ENCODE results near the gene MTM1. TPM values are rescaled to one million over a fixed set of nuclear protein-coding genes. Genes with fewer than 3 reads are reported as not detected.

The MTM1 gene
- total RNA-seq, 1 donor from 2014 or later: 17.3 TPM

GRCh38 chrX:150719621-150720020, 151.2 kb downstream of the MTM1 start:
- DNase-seq: no peak

Other genes starting within 250 kb of the MTM1 start
- gene MAMLD1, start 205.3 kb upstream of the MTM1 start, total RNA-seq: 0.94 TPM
- 29.0 TPM for gene MTMR1, start 124.8 kb downstream of the MTM1 start, total RNA-seq